Mesenchymal stem cell (in vitro differentiated cells and primary cell): ENCODE data around the gene CLDN20.
"Not testable (repeated sequence)": the region's sequence is repeated elsewhere in the genome, so short reads cannot be mapped to it uniquely, and the experiment has no call there.

Experiments used
- DNase-seq: peaks from one replicate; pipeline ENCODE4 v3.0.0-alpha.2; 2013
- H2AFZ ChIP-seq: one replicate; pipeline ENCODE4 v1.6.1; 2013; ENCODE audit warnings: low read depth, mild to moderate bottlenecking, control low read depth, inconsistent platforms, low read length, moderate library complexity
- H2AK5ac ChIP-seq: 2 replicates; pipeline ENCODE4 v1.6.1; 2013; ENCODE audit warnings: low read length, moderate library complexity, mild to moderate bottlenecking, inconsistent platforms; ENCODE audit not compliant: severe bottlenecking
- H2BK120ac ChIP-seq: one replicate; pipeline ENCODE4 v1.6.1; 2013; ENCODE audit warnings: low read depth, mild to moderate bottlenecking, inconsistent platforms, low read length, moderate library complexity
- H2BK12ac ChIP-seq, 2 experiments: one replicate each; pipeline ENCODE4 v1.6.1; 2013; ENCODE audit warnings: inconsistent platforms in 2 of 2, low read length in 2 of 2, mild to moderate bottlenecking in 2 of 2, moderate library complexity in 2 of 2, control low read depth in 1 of 2
- H2BK15ac ChIP-seq: one replicate; pipeline ENCODE4 v1.6.1; 2013; ENCODE audit warnings: mild to moderate bottlenecking, low read depth, inconsistent platforms; ENCODE audit not compliant: poor library complexity, severe bottlenecking
- H2BK5ac ChIP-seq: 2 replicates; pipeline ENCODE4 v1.6.1; 2013; ENCODE audit warnings: low read depth, mild to moderate bottlenecking, low read length, control low read depth, inconsistent platforms; ENCODE audit not compliant: poor library complexity, severe bottlenecking
- H3K14ac ChIP-seq, 2 experiments: one replicate each; pipeline ENCODE4 v1.6.1; 2013; ENCODE audit warnings: inconsistent platforms in 2 of 2, low read length in 2 of 2, control low read depth in 1 of 2, mild to moderate bottlenecking in 1 of 2, moderate library complexity in 1 of 2
- H3K18ac ChIP-seq, 2 experiments: one replicate each; pipeline ENCODE4 v1.6.1; 2013; ENCODE audit warnings: inconsistent platforms in 2 of 2, low read length in 2 of 2, control low read depth in 1 of 2, low read depth in 1 of 2, mild to moderate bottlenecking in 1 of 2
- H3K23ac ChIP-seq, 2 experiments: one replicate each; pipeline ENCODE4 v1.6.1; 2013; ENCODE audit warnings: inconsistent platforms in 2 of 2, low read length in 2 of 2, mild to moderate bottlenecking in 2 of 2, moderate library complexity in 2 of 2, control low read depth in 1 of 2
- H3K27ac ChIP-seq: 2 replicates; pipeline ENCODE4 v1.5.1; 2013; ENCODE audit warnings: mild to moderate bottlenecking, moderate library complexity, low read length, control low read depth, inconsistent platforms; ENCODE audit not compliant: poor library complexity, severe bottlenecking
- H3K27me3 ChIP-seq, 2 experiments: 2 replicates each; pipeline versions ENCODE4 v1.6.1 to v1.7.0; 2013; ENCODE audit warnings: low read length in 2 of 2, mild to moderate bottlenecking in 2 of 2, moderate library complexity in 2 of 2, control low read depth in 1 of 2, inconsistent platforms in 1 of 2; ENCODE audit not compliant: control insufficient read depth in 1 of 2, insufficient read depth in 1 of 2
- H3K36me3 ChIP-seq, 2 experiments: 2 replicates each; pipeline versions ENCODE4 v1.6.1 to v1.7.0; 2013; ENCODE audit warnings: low read length in 2 of 2, control low read depth in 1 of 2, inconsistent platforms in 1 of 2, low read depth in 1 of 2, mild to moderate bottlenecking in 1 of 2; ENCODE audit not compliant: insufficient read depth in 2 of 2, control insufficient read depth in 1 of 2
- H3K4ac ChIP-seq, 2 experiments: one replicate each; pipeline ENCODE4 v1.6.1; 2013; ENCODE audit warnings: inconsistent platforms in 2 of 2, low read length in 2 of 2, mild to moderate bottlenecking in 2 of 2, moderate library complexity in 2 of 2, control low read depth in 1 of 2, low read depth in 1 of 2
- H3K4me1 ChIP-seq: 2 replicates; pipeline ENCODE4 v1.6.1; 2013; ENCODE audit warnings: low read depth, low read length, control low read depth; ENCODE audit not compliant: control insufficient read depth, insufficient read depth
- H3K4me2 ChIP-seq: 2 replicates; pipeline ENCODE4 v1.6.1; 2013; ENCODE audit warnings: low read length, mild to moderate bottlenecking, inconsistent platforms; ENCODE audit not compliant: poor library complexity, severe bottlenecking
- H3K4me3 ChIP-seq, 2 experiments: 2 replicates each; pipeline versions ENCODE4 v1.5.1 to v1.7.0; 2013; ENCODE audit warnings: low read length in 2 of 2, mild to moderate bottlenecking in 2 of 2, control low read depth in 1 of 2, low read depth in 1 of 2; ENCODE audit not compliant: insufficient read depth in 1 of 2
- H3K79me1 ChIP-seq: replicated peaks from 2 replicates; pipeline ENCODE4 v1.6.1; 2013; ENCODE audit warnings: mild to moderate bottlenecking, control low read depth, low read length, inconsistent platforms; ENCODE audit not compliant: poor library complexity, severe bottlenecking
- H3K9ac ChIP-seq: 2 replicates; pipeline ENCODE4 v1.7.0; 2013; ENCODE audit warnings: mild to moderate bottlenecking, low read length, moderate library complexity
- H3K9me3 ChIP-seq: 2 replicates; pipeline ENCODE4 v1.7.0; 2013; ENCODE audit warnings: mild to moderate bottlenecking, low read length; ENCODE audit not compliant: control insufficient read depth
- H4K8ac ChIP-seq: one replicate; pipeline ENCODE4 v1.6.1; 2013; ENCODE audit warnings: inconsistent platforms, mild to moderate bottlenecking, low read length, moderate library complexity
- H4K91ac ChIP-seq: one replicate; pipeline ENCODE4 v1.6.1; 2013; ENCODE audit warnings: mild to moderate bottlenecking, low read length, inconsistent platforms
- WGBS: methylation state at CpG from one replicate; pipeline ENCODE4 v1.1.7; 2013; ENCODE audit warnings: mixed read lengths; 5-methylcytosine and 5-hydroxymethylcytosine counted together

The CLDN20 gene

GRCh38 chr6:155312950-155313349, 49.1 kb downstream of the CLDN20 start:
- not testable (repeated sequence) for H3K23ac ChIP-seq, H2AK5ac ChIP-seq, H4K91ac ChIP-seq, H2BK5ac ChIP-seq, DNase-seq, H2AFZ ChIP-seq, H4K8ac ChIP-seq, H3K4me1 ChIP-seq, H3K27ac ChIP-seq, H2BK15ac ChIP-seq, H3K27me3 ChIP-seq, H3K4me2 ChIP-seq, H2BK120ac ChIP-seq, H3K9me3 ChIP-seq, H3K4ac ChIP-seq, H3K14ac ChIP-seq, H3K18ac ChIP-seq, H3K79me1 ChIP-seq
- H3K9ac ChIP-seq = peak overlapping the region; percentile 92
- H3K36me3 ChIP-seq = peaks cover 0 to 33% of the 10 kb centered on the region in 2 experiments
- H2BK12ac ChIP-seq = peak overlapping the region in 1 of 2 experiments; percentile 88
- H3K4me3 ChIP-seq = peak overlapping the region in 1 of 2 experiments; percentile 95
- 98% methylated on average over 4 of the region's 7 CpGs for WGBS

DNA sequence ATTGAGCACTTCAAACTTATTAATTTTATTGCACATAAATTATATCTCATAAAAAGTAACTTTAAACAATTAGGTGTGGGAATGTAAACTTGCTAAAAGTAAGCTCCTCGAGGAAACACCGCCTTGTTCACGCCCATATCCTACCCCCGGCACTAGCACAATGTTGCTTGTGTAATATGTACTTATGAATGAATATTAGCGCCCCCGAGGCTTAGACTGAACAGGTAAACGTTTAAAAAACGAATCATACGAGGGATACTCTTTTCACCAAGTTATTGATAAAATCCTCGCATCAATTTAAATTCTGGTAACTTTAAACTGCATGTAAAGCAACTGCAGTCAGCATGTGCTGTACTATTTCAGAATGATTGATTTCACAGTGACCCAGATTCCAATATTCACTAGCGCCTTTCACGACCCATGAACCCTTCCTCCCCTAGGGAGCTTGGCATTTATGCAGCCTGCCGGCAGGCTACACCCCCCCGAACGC, 49.8 kb downstream of the CLDN20 start:
- H3K79me1 ChIP-seq = peaks cover 8% of the 10 kb centered on the region

DNA sequence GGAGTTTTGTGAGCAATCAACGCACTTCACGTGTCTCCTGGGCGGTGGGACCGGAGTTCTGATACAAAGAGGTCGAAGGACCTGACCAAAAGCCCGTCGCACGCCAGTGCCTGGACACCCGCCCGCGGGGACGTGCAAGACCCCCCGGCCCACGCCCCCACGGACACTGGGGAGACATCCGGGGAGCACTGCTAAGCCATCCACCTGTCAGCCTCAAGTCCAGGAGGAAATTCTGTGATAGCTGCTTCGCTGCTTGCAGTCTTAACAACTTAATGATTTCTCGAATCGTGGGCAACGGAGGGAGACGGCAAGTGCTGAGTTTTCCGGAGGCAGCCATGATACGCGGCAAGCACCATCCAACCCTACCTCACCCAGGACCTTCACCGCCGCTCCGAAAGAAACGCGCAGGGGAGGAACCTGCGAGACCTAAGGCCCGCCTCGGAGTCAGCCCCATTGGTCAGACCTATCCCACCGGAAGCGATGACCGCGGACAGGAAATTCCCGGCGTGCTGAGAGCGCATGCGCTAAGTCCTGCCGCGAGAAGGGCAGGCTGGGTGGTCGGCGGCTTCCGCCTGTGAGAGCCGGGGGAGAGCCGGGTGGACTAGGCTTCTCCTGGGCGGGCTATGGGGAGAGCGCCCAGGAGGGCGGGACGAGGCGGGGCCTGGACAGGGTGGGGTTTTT, 50.4 kb downstream of the CLDN20 start, which contains the start of gene TFB1M:
TFB1M (minus strand) TSS at position 393 of the 681 bp plus-strand sequence; CDS start at position 337, 56 bp downstream.
- no peaks in the 10 kb centered on the region for H3K9me3 ChIP-seq
- peak within 1 kb of the TSS; percentile 62 for H3K4me2 ChIP-seq
- H2BK12ac ChIP-seq = peak within 1 kb of the TSS; percentile 29 to 91
- H3K4ac ChIP-seq = peak within 1 kb of the TSS; percentile 66 to 81
- peak within 1 kb of the TSS; percentile 65 for H2BK15ac ChIP-seq
- H3K4me1 ChIP-seq = no peaks in the 10 kb centered on the region
- peaks cover 0 to 22% of the 10 kb centered on the region in 2 experiments for H3K36me3 ChIP-seq
- H3K79me1 ChIP-seq = peaks cover 7% of the 10 kb centered on the region
- peak within 1 kb of the TSS; percentile 87 for H4K91ac ChIP-seq
- no peak within 1 kb of the TSS for H2BK5ac ChIP-seq
- WGBS = under 1% methylated on average over 52 of the region's 52 CpGs
- H3K23ac ChIP-seq = peak within 1 kb of the TSS; percentile 92 to 95
- DNase-seq = peak; percentile 99
- H4K8ac ChIP-seq = peak within 1 kb of the TSS; percentile 92
- H2AK5ac ChIP-seq = no peak within 1 kb of the TSS
- no peaks in the 10 kb centered on the region for H3K27me3 ChIP-seq
- peak within 1 kb of the TSS; percentile 6 for H2AFZ ChIP-seq
- H3K4me3 ChIP-seq = peak within 1 kb of the TSS; percentile 93 to 95
- peak within 1 kb of the TSS; percentile 92 for H3K9ac ChIP-seq
- no peak within 1 kb of the TSS for H2BK120ac ChIP-seq
- H3K14ac ChIP-seq = peak within 1 kb of the TSS; percentile 67 to 96
- peak within 1 kb of the TSS; percentile 80 to 97 for H3K18ac ChIP-seq
- peak within 1 kb of the TSS; percentile 95 for H3K27ac ChIP-seq

More for the DNA sequence above, 49.8 kb downstream of the CLDN20 start:
- Histone ChIP-seq H3K36me3 (peaks cover 0 to 26% of the 10 kb centered on the region in 2 experiments), H2BK15ac (no peak overlapping the region), H4K8ac (peak overlapping the region; percentile 92), H2AK5ac (no peak overlapping the region), H3K4ac (peak overlapping the region; percentile 66 to 81), H2AFZ (peak overlapping the region; percentile 6), H3K9ac (peak overlapping the region; percentile 92), H3K14ac (peak overlapping the region; percentile 67 to 96), H2BK120ac (no peak overlapping the region), H3K9me3 (no peaks in the 10 kb centered on the region), H3K4me1 (no peaks in the 10 kb centered on the region), H4K91ac (peak overlapping the region; percentile 87), H2BK12ac (peak overlapping the region in 1 of 2 experiments; percentile 29), H3K23ac (peak overlapping the region; percentile 92 to 95), H3K27ac (no peak overlapping the region), H3K18ac (peak overlapping the region; percentile 80 to 97), H3K4me3 (peak overlapping the region; percentile 93 to 95), H3K4me2 (peak overlapping the region; percentile 57), H2BK5ac (no peak overlapping the region), H3K27me3 (no peaks in the 10 kb centered on the region)
- DNase-seq = no peak
- 2% methylated on average over 11 of the region's 15 CpGs for WGBS

GRCh38 chr6:155314773-155315515, 51.1 kb downstream of the CLDN20 start:
- peak; percentile 89 for DNase-seq
- Histone ChIP-seq H3K9ac (peak overlapping the region; percentile 92), H3K4ac (peak overlapping the region in 1 of 2 experiments; percentile 67), H3K14ac (no peak overlapping the region), H2BK12ac (no peak overlapping the region), H2BK5ac (no peak overlapping the region), H2BK15ac (no peak overlapping the region), H3K27me3 (no peaks in the 10 kb centered on the region), H4K8ac (peak overlapping the region; percentile 60), H2AFZ (no peak overlapping the region), H2BK120ac (no peak overlapping the region), H3K18ac (peak overlapping the region; percentile 15 to 79), H2AK5ac (no peak overlapping the region), H3K36me3 (peaks cover 0 to 15% of the 10 kb centered on the region in 2 experiments), H3K27ac (peak overlapping the region; percentile 95), H3K4me1 (no peaks in the 10 kb centered on the region), H3K9me3 (no peaks in the 10 kb centered on the region), H3K4me2 (peak overlapping the region; percentile 62), H4K91ac (peak overlapping the region; percentile 61), H3K4me3 (peak overlapping the region; percentile 52 to 95), H3K79me1 (peaks cover 7% of the 10 kb centered on the region), H3K23ac (no peak overlapping the region)
- WGBS = 10% methylated on average over 19 of the region's 20 CpGs
